Ovary (tissue), 9 donors: ENCODE measurements around the gene PAIP2B. TPM values are rescaled to one million over a fixed set of nuclear protein-coding genes. Genes with fewer than 3 reads are reported as not detected.

Source experiments
- DNase-seq, 5 donors: peaks; one replicate each; pipeline ENCODE4 v3.0.0-alpha.2; 2019 to 2020
- H3K27ac ChIP-seq, 2 donors: fragments of 200-600 bp; one replicate each; pipeline versions ENCODE4 v1.5.1 to v1.8.0; 2019 to 2022
- H3K27me3 ChIP-seq: fragments of 200-600 bp; one replicate; pipeline ENCODE4 v1.8.0; 2022
- H3K36me3 ChIP-seq: fragments of 200-600 bp; sonication (generic); one replicate; pipeline ENCODE4 v1.5.1; 2019
- H3K4me1 ChIP-seq: one replicate; pipeline ENCODE4 v1.8.1; 2013; ENCODE audit warnings: mild to moderate bottlenecking, moderate library complexity; ENCODE audit not compliant: insufficient read depth
- H3K4me3 ChIP-seq: fragments of 200-600 bp; sonication (generic); one replicate; pipeline ENCODE4 v1.5.1; 2017
- H3K9me3 ChIP-seq, 2 donors: fragments of 200-600 bp in 1 of 2; sonication (generic) in 1 of 2; one replicate each; pipeline versions ENCODE4 v1.5.1 to v1.8.1; 2013 to 2019; ENCODE audit warnings: mild to moderate bottlenecking in 1 of 2, moderate library complexity in 1 of 2
- EP300 ChIP-seq: sonication (generic); formaldehyde crosslinking; IDR thresholded peaks from one replicate; pipeline ENCODE4 v1.6.1; 2017; ENCODE audit warnings: antibody characterized with exemption
- POLR2A ChIP-seq: fragments of 450-650 bp; IDR thresholded peaks from one replicate; pipeline ENCODE4 v1.6.1; 2017; ENCODE audit warnings: antibody characterized with exemption, mild to moderate bottlenecking, moderate library complexity
- WGBS, 3 donors: extraction: QIAGEN DNeasy Blood & Tissue Kit in 1 of 3; methylation state at CpG; one replicate each; pipeline versions ENCODE4 v1.1.5 to v1.1.7; 2013 to 2017; 5-methylcytosine and 5-hydroxymethylcytosine counted together
- intact Hi-C, 4 donors: fragments of 100-400 bp; cut with DNase I; formaldehyde crosslinking; loops; one replicate each; pipeline versions ENCODE4 v1.11.0 to v1.15.1; 2022 to 2023
- polyA plus RNA-seq, 2 donors: library from polyadenylated mRNA; stranded (reverse); fragments of 200-250 nt in 1 of 2; fragments of 350-450 nt in 1 of 2; fragmentation: Illumina TruSeq in 1 of 2; extraction: RNeasy Lipid Tissue Mini Kit (QIAGEN cat#74804) in 1 of 2; gene quantifications; one replicate each; pipeline ENCODE4 v1.2.3, GENCODE V29; 2013 to 2014
- total RNA-seq, 7 donors: library from RNA; depleted of rRNA in 2 of 7; stranded (reverse); fragments of >200 nt in 2 of 7; fragmentation: NEBNext Ultra II Directional in 3 of 7; extraction: Animal tissue kit (Norgen Biotek cat#: 25700) in 3 of 7; gene quantifications; one replicate each; pipeline versions ENCODE4 v1.1.0 to v1.2.4, GENCODE V29; 2016 to 2023
- TF ChIP-seq, protein P1 (sequence below), 3 donors: fragments of 450-650 bp in 2 of 3; fragments of 200-600 bp in 1 of 3; IDR thresholded peaks; one replicate each; pipeline versions ENCODE4 v1.5.1 to v1.8.0; 2016 to 2022; ENCODE audit warnings: antibody characterized with exemption in 3 of 3, mild to moderate bottlenecking in 1 of 3
- donor health status: DM: no; HTN: no; CAD: no; lungs with moderate emphysema.
- donor health status: DM: no; HTN: no; CAD: no.
- donor health status: Bipolar disorder and iron deficiency.
- donor health status: DM: yes; HTN: yes; CAD: no.
- donor health status: DM: no; HTN: no; CAD: no.
- donor health status: DM: yes; HTN: yes; CAD: no.

Gene PAIP2B
- total and polyA plus RNA-seq, 9 donors, result 8.9 to 20.7 (median 13.6) TPM

GRCh38 chr2:71207601-71208000, 19.3 kb downstream of the PAIP2B start:
- 90 to 97% (median 95%) methylated on average over 1 of the region's 1 CpG for WGBS, 3 donors
- Histone ChIP-seq H3K4me3 (no peak overlapping the region), H3K4me1 (no peaks in the 10 kb centered on the region), H3K27me3 (no peaks in the 10 kb centered on the region), H3K27ac (no peak overlapping the region), H3K36me3 (no peaks in the 10 kb centered on the region), H3K9me3 (no peaks in the 10 kb centered on the region)
- TF ChIP-seq POLR2A (no peak), EP300 (no peak)
- TF ChIP-seq, protein P1, sequence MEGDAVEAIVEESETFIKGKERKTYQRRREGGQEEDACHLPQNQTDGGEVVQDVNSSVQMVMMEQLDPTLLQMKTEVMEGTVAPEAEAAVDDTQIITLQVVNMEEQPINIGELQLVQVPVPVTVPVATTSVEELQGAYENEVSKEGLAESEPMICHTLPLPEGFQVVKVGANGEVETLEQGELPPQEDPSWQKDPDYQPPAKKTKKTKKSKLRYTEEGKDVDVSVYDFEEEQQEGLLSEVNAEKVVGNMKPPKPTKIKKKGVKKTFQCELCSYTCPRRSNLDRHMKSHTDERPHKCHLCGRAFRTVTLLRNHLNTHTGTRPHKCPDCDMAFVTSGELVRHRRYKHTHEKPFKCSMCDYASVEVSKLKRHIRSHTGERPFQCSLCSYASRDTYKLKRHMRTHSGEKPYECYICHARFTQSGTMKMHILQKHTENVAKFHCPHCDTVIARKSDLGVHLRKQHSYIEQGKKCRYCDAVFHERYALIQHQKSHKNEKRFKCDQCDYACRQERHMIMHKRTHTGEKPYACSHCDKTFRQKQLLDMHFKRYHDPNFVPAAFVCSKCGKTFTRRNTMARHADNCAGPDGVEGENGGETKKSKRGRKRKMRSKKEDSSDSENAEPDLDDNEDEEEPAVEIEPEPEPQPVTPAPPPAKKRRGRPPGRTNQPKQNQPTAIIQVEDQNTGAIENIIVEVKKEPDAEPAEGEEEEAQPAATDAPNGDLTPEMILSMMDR (IDR thresholded peaks at IDR 0.05), result no peak
- no peak for DNase-seq
- intact Hi-C loops, result no loop called here

- Histone ChIP-seq H3K27ac (no peak overlapping the region), H3K9me3 (no peaks in the 10 kb centered on the region), H3K4me1 (no peaks in the 10 kb centered on the region), H3K27me3 (no peaks in the 10 kb centered on the region), H3K36me3 (no peaks in the 10 kb centered on the region), H3K4me3 (no peak overlapping the region)
- intact Hi-C loops, result no loop called here
- no peak for DNase-seq
- no peak for TF ChIP-seq EP300
- TF ChIP-seq POLR2A, result no peak
- TF ChIP-seq, protein P1 (IDR thresholded peaks at IDR 0.05), result no peak
These were observed 20.6 kb downstream of the PAIP2B start for GRCh38 chr2:71206271-71206670.

DNA sequence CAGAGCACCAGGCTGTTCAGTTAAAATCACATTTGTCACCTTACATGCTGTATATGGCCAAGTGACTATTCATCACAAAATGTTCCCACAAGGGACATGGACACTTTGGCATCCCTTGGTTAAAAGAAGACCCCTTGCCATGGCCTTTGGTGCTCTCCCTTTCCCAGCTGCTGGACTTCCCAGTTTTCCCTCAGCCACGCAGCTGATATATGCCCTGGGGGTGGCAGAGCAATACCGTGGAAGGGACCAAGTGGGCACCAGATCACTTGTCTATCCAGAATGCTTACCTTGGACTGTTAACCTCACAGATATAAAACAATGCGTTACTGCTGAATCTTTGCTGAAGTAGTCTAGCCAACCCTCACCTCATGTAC, 35.3 kb downstream of the PAIP2B start:
- DNase-seq, result no peak
- H3K4me1 ChIP-seq, result no peaks in the 10 kb centered on the region
- no peak overlapping the region for H3K4me3 ChIP-seq
- H3K36me3 ChIP-seq, result no peaks in the 10 kb centered on the region
- WGBS, 3 donors, result 76 to 82% (median 80%) methylated on average over 3 of the region's 3 CpGs
- no peak overlapping the region for H3K27ac ChIP-seq
- TF ChIP-seq, protein P1 (IDR thresholded peaks at IDR 0.05), result no peak
- no peak for TF ChIP-seq POLR2A
- no peak for TF ChIP-seq EP300
- no peaks in the 10 kb centered on the region for H3K9me3 ChIP-seq
- H3K27me3 ChIP-seq, result no peaks in the 10 kb centered on the region
- intact Hi-C loops, result no loop called here

DNA sequence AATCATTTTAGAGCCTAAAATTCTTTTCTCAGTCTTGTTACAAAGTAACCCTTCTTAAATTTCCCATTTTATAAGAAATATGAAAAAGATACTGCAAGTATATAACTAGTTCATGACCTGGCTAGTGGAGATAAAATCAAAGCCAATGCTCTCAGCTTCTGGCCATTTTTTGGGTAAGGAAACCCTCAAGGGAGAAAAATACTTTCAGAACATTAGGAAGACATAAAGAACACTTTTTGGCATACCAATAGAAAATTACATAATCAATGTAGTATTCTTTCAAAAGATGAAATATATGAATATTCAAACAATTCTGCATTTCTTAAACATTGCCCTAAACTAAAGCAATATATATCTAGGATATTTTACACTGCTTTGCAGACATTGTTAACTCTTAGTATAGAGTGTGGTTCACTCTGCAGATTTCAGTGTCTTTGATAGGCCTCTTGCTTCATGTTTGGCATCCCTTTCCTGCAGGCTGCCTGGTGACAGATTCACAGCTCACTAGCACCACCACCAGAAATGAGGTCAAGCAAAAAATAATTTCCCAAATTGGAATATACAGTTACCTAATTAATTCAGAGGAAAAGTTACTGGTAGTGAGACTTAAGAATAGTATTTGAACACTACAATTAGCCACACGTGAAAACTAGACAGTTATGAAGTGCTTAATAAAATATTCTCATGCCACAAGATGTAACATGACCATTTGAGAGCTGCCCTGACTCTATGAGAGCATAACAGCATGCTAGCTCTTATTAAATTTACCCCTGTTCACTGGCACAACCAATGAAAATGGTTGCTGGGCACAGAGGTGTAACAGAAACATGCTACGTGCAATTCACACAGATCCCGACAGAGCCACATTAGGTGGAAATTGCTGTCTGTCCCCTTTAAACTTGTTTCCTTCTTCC, 36.0 kb downstream of the PAIP2B start:
- Histone ChIP-seq H3K27ac (no peak overlapping the region), H3K4me1 (no peaks in the 10 kb centered on the region), H3K27me3 (no peaks in the 10 kb centered on the region), H3K9me3 (no peaks in the 10 kb centered on the region), H3K36me3 (no peaks in the 10 kb centered on the region), H3K4me3 (no peak overlapping the region)
- TF ChIP-seq POLR2A (no peak), EP300 (no peak)
- TF ChIP-seq, protein P1 (IDR thresholded peaks at IDR 0.05), result no peak
- no peak for DNase-seq
- intact Hi-C loops, result no loop called here
- WGBS, 3 donors, result 59 to 68% (median 65%) methylated on average over 3 of the region's 3 CpGs
